Ovary (tissue), 9 donors: ENCODE measurements around the gene ASF1B. TPM values are rescaled to one million over a fixed set of nuclear protein-coding genes. Genes with fewer than 3 reads are reported as not detected.

Experiments used
- DNase-seq, 5 donors: peaks; one replicate each; pipeline ENCODE4 v3.0.0-alpha.2; 2019 to 2020
- H3K27ac ChIP-seq, 2 donors: fragments of 200-600 bp; one replicate each; pipeline versions ENCODE4 v1.5.1 to v1.8.0; 2019 to 2022
- H3K27me3 ChIP-seq: fragments of 200-600 bp; one replicate; pipeline ENCODE4 v1.8.0; 2022
- H3K36me3 ChIP-seq: fragments of 200-600 bp; sonication (generic); one replicate; pipeline ENCODE4 v1.5.1; 2019
- H3K4me1 ChIP-seq: one replicate; pipeline ENCODE4 v1.8.1; 2013; ENCODE audit warnings: mild to moderate bottlenecking, moderate library complexity; ENCODE audit not compliant: insufficient read depth
- H3K4me3 ChIP-seq: fragments of 200-600 bp; sonication (generic); one replicate; pipeline ENCODE4 v1.5.1; 2017
- H3K9me3 ChIP-seq, 2 donors: fragments of 200-600 bp in 1 of 2; sonication (generic) in 1 of 2; one replicate each; pipeline versions ENCODE4 v1.5.1 to v1.8.1; 2013 to 2019; ENCODE audit warnings: mild to moderate bottlenecking in 1 of 2, moderate library complexity in 1 of 2
- EP300 ChIP-seq: sonication (generic); formaldehyde crosslinking; IDR thresholded peaks from one replicate; pipeline ENCODE4 v1.6.1; 2017; ENCODE audit warnings: antibody characterized with exemption
- POLR2A ChIP-seq: fragments of 450-650 bp; IDR thresholded peaks from one replicate; pipeline ENCODE4 v1.6.1; 2017; ENCODE audit warnings: antibody characterized with exemption, mild to moderate bottlenecking, moderate library complexity
- WGBS, 3 donors: extraction: QIAGEN DNeasy Blood & Tissue Kit in 1 of 3; methylation state at CpG; one replicate each; pipeline versions ENCODE4 v1.1.5 to v1.1.7; 2013 to 2017; 5-methylcytosine and 5-hydroxymethylcytosine counted together
- intact Hi-C, 4 donors: fragments of 100-400 bp; cut with DNase I; formaldehyde crosslinking; loops; one replicate each; pipeline versions ENCODE4 v1.11.0 to v1.15.1; 2022 to 2023
- polyA plus RNA-seq, 2 donors: library from polyadenylated mRNA; stranded (reverse); fragments of 200-250 nt in 1 of 2; fragments of 350-450 nt in 1 of 2; fragmentation: Illumina TruSeq in 1 of 2; extraction: RNeasy Lipid Tissue Mini Kit (QIAGEN cat#74804) in 1 of 2; gene quantifications; one replicate each; pipeline ENCODE4 v1.2.3, GENCODE V29; 2013 to 2014
- total RNA-seq, 7 donors: library from RNA; depleted of rRNA in 2 of 7; stranded (reverse); fragments of >200 nt in 2 of 7; fragmentation: NEBNext Ultra II Directional in 3 of 7; extraction: Animal tissue kit (Norgen Biotek cat#: 25700) in 3 of 7; gene quantifications; one replicate each; pipeline versions ENCODE4 v1.1.0 to v1.2.4, GENCODE V29; 2016 to 2023
- TF ChIP-seq, protein P1 (sequence below), 3 donors: fragments of 450-650 bp in 2 of 3; fragments of 200-600 bp in 1 of 3; IDR thresholded peaks; one replicate each; pipeline versions ENCODE4 v1.5.1 to v1.8.0; 2016 to 2022; ENCODE audit warnings: antibody characterized with exemption in 3 of 3, mild to moderate bottlenecking in 1 of 3
- donor health status: DM: no; HTN: no; CAD: no; lungs with moderate emphysema.
- donor health status: DM: no; HTN: no; CAD: no.
- donor health status: Bipolar disorder and iron deficiency.
- donor health status: DM: yes; HTN: yes; CAD: no.
- donor health status: DM: no; HTN: no; CAD: no.
- donor health status: DM: yes; HTN: yes; CAD: no.

Gene ASF1B
- total and polyA plus RNA-seq, 9 donors, result 0.12 to 4.9 (median 1.0) TPM

DNA sequence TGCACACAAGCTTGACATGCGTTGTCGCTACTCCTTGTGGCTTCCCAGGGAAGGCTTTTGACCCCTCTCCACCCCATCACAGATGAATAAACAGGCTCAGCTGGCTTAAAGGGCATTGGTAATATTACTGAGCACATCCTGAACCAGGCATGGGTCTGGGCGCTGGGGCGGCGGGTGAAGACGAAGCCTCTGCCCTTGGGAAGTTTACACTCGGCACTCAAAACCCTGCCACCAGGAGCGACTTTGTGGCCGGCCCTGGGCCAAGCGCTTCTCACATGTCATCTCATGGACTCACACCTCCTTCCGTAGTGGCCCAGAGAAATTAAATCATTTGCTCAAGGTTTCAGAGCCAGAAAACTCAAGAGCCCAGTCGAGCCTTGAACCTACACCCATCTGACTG, 32.6 kb upstream of the ASF1B start:
- TF ChIP-seq EP300, result no peak
- TF ChIP-seq POLR2A, result no peak
- TF ChIP-seq, protein P1, sequence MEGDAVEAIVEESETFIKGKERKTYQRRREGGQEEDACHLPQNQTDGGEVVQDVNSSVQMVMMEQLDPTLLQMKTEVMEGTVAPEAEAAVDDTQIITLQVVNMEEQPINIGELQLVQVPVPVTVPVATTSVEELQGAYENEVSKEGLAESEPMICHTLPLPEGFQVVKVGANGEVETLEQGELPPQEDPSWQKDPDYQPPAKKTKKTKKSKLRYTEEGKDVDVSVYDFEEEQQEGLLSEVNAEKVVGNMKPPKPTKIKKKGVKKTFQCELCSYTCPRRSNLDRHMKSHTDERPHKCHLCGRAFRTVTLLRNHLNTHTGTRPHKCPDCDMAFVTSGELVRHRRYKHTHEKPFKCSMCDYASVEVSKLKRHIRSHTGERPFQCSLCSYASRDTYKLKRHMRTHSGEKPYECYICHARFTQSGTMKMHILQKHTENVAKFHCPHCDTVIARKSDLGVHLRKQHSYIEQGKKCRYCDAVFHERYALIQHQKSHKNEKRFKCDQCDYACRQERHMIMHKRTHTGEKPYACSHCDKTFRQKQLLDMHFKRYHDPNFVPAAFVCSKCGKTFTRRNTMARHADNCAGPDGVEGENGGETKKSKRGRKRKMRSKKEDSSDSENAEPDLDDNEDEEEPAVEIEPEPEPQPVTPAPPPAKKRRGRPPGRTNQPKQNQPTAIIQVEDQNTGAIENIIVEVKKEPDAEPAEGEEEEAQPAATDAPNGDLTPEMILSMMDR (IDR thresholded peaks at IDR 0.05), result no peak
- Histone ChIP-seq H3K4me1 (peaks cover 3% of the 10 kb centered on the region), H3K27ac (no peak overlapping the region), H3K36me3 (no peaks in the 10 kb centered on the region), H3K9me3 (no peaks in the 10 kb centered on the region), H3K4me3 (no peak overlapping the region), H3K27me3 (no peaks in the 10 kb centered on the region)
- intact Hi-C loops, result no loop called here
- DNase-seq, result no peak
- WGBS, 3 donors, result 87 to 89% (median 88%) methylated on average over 12 of the region's 12 CpGs

DNA sequence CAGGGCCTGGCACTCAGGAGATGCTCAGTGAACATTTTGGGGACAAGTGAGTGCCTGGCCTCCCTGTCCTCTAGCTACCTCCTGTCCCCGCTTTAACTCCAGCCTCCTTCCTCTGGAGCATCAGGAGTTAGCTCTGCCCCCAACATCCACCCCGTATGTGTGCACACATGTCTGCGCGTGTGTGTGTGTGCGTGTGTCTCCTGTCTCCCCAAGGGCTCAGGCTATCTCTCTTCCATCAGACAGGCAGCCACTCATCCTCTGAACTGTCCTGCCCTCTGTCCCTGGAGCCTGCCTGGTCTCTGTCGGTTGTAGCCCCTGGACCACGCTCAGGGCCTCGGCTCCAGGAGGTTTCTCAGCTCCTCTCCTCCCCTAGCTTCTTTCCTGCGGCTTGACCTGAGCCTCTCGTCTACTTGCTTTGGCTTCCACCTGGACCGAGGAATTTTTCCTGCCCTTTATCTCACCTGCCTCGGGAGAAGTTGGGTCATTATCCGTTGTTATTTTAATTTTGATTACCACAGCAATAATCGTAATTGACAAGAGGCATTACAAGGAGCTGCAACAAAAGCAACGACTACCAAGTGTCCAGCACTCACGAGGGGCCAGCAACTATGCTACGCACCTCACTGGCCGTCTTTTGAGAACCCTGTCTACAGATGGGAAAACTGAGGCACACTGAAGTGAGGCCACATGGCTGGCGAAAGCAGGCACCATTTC, 32.0 kb upstream of the ASF1B start:
- WGBS, 3 donors, result 83 to 88% (median 84%) methylated on average over 19 of the region's 19 CpGs
- peaks cover 3% of the 10 kb centered on the region for H3K4me1 ChIP-seq
- H3K4me3 ChIP-seq, result no peak overlapping the region
- TF ChIP-seq EP300 (no peak), POLR2A (no peak)
- TF ChIP-seq, protein P1 (IDR thresholded peaks at IDR 0.05), result no peak
- no peaks in the 10 kb centered on the region for H3K36me3 ChIP-seq
- H3K9me3 ChIP-seq, result no peaks in the 10 kb centered on the region
- no peak overlapping the region for H3K27ac ChIP-seq
- DNase-seq, result no peak
- intact Hi-C loops, result no loop called here
- no peaks in the 10 kb centered on the region for H3K27me3 ChIP-seq

DNA sequence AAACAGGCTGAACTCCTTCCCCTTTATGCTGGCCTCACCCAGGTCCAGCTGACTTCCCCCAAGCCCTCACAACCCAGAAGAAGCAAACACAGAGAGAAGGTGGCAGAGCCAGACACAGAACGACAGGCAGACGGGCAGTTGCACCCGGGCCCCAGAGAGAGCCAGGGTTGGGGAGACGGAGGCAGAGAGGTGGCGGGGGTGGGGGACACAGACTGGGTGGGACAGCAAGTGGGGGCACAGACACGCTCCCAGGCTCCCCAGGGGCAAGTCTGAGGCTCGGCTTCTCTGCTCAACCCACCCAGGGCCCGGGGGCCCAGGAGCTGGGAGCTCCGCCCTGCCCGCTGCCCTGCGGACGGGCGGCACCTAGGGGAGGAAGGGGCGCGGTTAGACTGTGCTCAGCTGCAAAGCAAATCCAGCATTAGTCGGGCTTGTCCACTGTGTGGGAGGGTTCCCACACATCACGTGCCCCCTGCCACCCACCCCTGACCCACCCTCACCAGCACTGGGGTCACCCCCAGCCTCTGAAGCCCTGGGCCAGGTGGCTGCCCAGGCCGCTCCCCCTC, 31.3 kb upstream of the ASF1B start:
- DNase-seq, result no peak
- WGBS, 3 donors, result 61 to 64% (median 61%) methylated on average over 13 to 18 of the region's 18 CpGs
- Histone ChIP-seq H3K9me3 (no peaks in the 10 kb centered on the region), H3K4me3 (no peak overlapping the region), H3K4me1 (peaks cover 3% of the 10 kb centered on the region), H3K36me3 (no peaks in the 10 kb centered on the region), H3K27me3 (no peaks in the 10 kb centered on the region), H3K27ac (no peak overlapping the region)
- no peak for TF ChIP-seq EP300
- no peak for TF ChIP-seq POLR2A
- TF ChIP-seq, protein P1 (IDR thresholded peaks at IDR 0.05), result no peak
- intact Hi-C loops, result no loop called here

DNA sequence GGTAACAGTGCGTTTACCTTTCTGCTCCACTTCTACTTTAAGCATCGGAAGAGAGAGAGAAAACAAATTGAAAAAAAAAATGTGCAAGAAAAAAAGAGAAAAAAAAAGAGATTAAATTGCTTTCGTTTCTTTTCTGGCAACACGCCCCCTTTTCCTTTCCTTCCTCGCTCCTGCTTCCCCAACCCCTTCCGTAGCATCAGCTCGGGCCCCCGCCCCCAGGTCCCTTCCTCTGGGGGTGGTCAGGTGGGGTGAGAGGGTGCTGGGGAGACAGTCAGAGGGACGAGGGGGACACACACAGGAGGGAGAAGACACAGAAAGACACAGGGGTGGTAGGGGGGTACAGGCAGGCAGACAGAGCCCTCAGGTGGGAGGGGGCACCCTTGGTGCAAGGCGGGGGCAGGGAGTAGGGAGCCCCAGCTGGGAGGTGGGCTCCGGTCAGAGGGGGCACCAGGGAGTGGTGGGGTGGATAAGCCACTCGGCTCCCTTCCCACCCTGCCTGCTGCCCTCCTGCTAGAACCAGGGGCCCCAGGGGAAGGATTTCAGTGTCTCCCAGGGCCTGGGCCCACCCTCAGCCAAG, 30.7 kb upstream of the ASF1B start:
- H3K4me3 ChIP-seq, result no peak overlapping the region
- no peaks in the 10 kb centered on the region for H3K9me3 ChIP-seq
- H3K27ac ChIP-seq, result no peak overlapping the region
- DNase-seq, result no peak
- H3K4me1 ChIP-seq, result peaks cover 3% of the 10 kb centered on the region
- TF ChIP-seq POLR2A (no peak), EP300 (no peak)
- TF ChIP-seq, protein P1 (IDR thresholded peaks at IDR 0.05), result no peak
- H3K36me3 ChIP-seq, result no peaks in the 10 kb centered on the region
- WGBS, 3 donors, result 29 to 34% (median 32%) methylated on average over 12 of the region's 12 CpGs
- H3K27me3 ChIP-seq, result no peaks in the 10 kb centered on the region
- intact Hi-C loops, result no loop called here
